Measurements from ENCODE around the gene PITX2.
"Not testable (repeated sequence)": the region's sequence is repeated elsewhere in the genome, so short reads cannot be mapped to it uniquely, and the experiment has no call there.

PITX2 gene

DNA sequence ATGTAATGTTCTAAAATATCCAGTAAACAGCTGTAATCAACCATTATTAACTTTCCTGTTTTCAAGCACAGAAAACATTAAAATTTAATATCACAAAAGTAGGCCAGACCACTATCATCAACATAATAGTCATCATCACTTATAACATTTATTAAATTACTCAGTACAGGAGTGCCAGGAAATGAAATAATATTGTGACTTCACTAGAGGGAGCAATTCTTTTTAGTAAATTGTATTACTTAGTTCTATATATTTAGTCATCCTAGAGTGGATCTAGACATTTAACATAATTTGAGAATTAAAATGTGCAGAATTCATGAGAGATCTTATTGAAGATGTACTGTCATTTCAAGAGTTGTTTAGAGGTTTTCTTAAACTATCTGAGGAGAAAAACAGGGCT lies 33.6 kb downstream of the PITX2 start:
- Histone ChIP-seq H3K4me2 (ENCODE audit: low read length) (no peak overlapping the region), H3K4me1 (ENCODE audit: control insufficient read depth, insufficient read depth, low read length) (no peaks in the 10 kb centered on the region), H3K9ac (ENCODE audit: low read depth, low read length) (no peak overlapping the region), H3K4me3 (ENCODE audit: low read length) (no peak overlapping the region), H3K27me3 (ENCODE audit: control insufficient read depth, insufficient read depth, low read length) (no peaks in the 10 kb centered on the region), H3K36me3 (ENCODE audit: insufficient read depth, low read length) (no peaks in the 10 kb centered on the region), H3K9me3 (replicated peaks; ENCODE audit: low read length) (no peaks in the 10 kb centered on the region)

DNA sequence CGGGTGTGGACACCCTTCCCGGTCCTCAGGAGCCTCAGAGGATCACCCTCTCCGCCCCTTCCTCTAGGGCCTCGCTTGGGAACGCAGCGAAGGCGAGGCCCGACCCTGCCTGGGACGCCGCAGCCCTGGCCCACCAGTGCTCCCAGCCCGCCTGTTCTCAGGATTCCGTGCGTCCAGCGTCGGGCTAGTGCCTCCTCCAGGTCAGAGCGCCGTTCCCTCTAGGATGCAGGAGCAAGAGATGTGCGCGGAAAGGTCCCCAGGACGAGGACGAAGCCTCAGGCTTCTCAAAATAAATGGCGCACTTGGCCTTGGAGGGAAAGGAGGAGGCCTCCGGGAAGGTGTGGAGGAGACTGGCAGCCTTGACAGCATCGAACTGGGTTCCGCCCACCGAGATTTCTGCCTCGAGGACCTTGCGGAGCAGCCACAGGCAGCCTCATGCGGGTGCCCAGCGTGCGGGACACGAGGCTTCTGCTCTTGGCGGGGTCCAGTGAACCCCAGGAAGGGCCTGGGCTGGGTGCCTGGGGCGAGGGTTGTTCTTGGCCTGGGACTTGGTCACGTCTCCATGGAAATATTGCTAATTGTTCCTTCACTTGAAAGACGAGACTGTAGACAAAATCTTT lies 35.1 kb downstream of the PITX2 start:
- no peak overlapping the region for H3K4me2 ChIP-seq (ENCODE audit: low read length)

DNA sequence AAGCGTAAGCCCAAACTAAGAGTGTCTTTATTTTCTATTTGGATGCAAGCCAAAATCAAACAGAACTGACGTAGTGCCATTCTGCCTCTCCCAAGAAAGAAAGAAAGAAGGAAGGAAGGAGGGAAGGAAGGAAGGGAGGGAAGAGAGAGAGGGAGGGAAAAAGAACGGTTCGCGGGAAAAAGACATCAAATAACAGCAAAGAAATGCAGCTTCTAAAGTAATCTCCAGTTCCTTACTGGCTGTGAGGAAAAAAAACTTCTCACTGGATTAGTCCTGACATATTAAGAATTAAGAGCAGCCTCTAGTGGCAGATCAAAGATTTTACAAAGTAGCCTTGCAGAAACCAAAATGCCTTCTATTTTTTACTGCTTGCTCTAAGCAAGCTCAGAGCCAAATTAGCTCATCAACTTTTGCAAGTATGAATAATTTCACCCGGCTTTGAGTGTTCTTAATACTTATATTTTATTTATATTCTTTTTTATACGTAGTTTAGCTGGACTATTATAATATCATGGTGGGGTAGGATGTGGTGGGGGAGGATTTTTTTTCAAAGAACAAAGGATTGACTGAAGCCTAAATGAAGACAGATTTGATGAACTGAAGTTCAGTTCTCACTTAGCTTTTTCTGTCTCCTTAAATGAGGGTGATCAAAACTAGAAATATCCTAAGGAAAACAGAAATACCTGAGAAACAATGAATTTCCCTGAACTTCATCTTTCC lies 36.6 kb downstream of the PITX2 start:
- Histone ChIP-seq H3K9ac (ENCODE audit: low read depth, low read length) (peak overlapping the region; percentile 13), H3K4me1 (ENCODE audit: control insufficient read depth, insufficient read depth, low read length) (no peaks in the 10 kb centered on the region), H3K27me3 (ENCODE audit: control insufficient read depth, insufficient read depth, low read length) (no peaks in the 10 kb centered on the region), H3K4me2 (ENCODE audit: low read length) (peak overlapping the region; percentile 69), H3K36me3 (ENCODE audit: insufficient read depth, low read length) (no peaks in the 10 kb centered on the region), H3K9me3 (replicated peaks; ENCODE audit: low read length) (no peaks in the 10 kb centered on the region), H3K4me3 (ENCODE audit: low read length) (peak overlapping the region; percentile 53)

More for the DNA sequence above, 35.1 kb downstream of the PITX2 start:
- H3K27me3 ChIP-seq (ENCODE audit: control insufficient read depth, insufficient read depth, low read length), result no peaks in the 10 kb centered on the region
- H3K9me3 ChIP-seq (replicated peaks; ENCODE audit: low read length), result no peaks in the 10 kb centered on the region
- H3K4me1 ChIP-seq (ENCODE audit: control insufficient read depth, insufficient read depth, low read length), result no peaks in the 10 kb centered on the region
- H3K4me3 ChIP-seq (ENCODE audit: low read length), result no peak overlapping the region
- H3K9ac ChIP-seq (ENCODE audit: low read depth, low read length), result no peak overlapping the region
- H3K36me3 ChIP-seq (ENCODE audit: insufficient read depth, low read length), result no peaks in the 10 kb centered on the region

DNA sequence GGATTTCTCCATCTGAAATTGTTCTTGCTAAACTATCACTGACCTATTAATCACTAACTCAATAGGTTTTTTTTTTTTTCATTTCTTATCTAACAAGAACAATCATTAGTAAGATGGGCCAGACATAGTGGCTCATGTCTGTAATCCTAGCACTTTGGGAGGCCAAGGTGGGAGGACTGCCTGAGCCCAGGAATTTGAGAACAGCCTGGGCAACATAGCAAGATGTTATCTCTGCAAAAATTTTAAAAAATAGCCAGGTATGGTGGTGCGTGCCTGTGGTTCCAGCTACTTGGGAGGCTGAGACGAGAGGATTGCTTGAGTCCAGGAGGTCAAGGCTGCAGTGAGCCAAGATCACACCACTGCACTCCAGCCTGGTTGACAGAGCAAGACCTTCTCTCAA lies 46.2 kb downstream of the PITX2 start:
- not testable (repeated sequence) for H3K9me3 ChIP-seq (replicated peaks; ENCODE audit: low read length); H3K27me3 ChIP-seq (ENCODE audit: control insufficient read depth, insufficient read depth, low read length); H3K4me2 ChIP-seq (ENCODE audit: low read length); H3K36me3 ChIP-seq (ENCODE audit: insufficient read depth, low read length); H3K9ac ChIP-seq (ENCODE audit: low read depth, low read length); H3K4me3 ChIP-seq (ENCODE audit: low read length); H3K4me1 ChIP-seq (ENCODE audit: control insufficient read depth, insufficient read depth, low read length)
